A549 (cell line): ENCODE data around the gene THEM5.

Experiments used
- CEBPB ChIP-seq, 2 experiments: fragments of >200 bp in 1 of 2; sonication (Bioruptor Twin) in 1 of 2; formaldehyde crosslinking in 1 of 2; IDR thresholded peaks; 2 replicates each; pipeline ENCODE4 v1.6.1; 2012 to 2016
- CTCF ChIP-seq: fragments of >200 bp; sonication (Bioruptor Twin); formaldehyde crosslinking; IDR thresholded peaks from 3 replicates; pipeline ENCODE4 v1.5.1; 2016
- POLR2A ChIP-seq: IDR thresholded peaks from 2 replicates; pipeline ENCODE4 v1.6.1; 2012; ENCODE audit warnings: mild to moderate bottlenecking, low read length
- POLR2AphosphoS2 ChIP-seq: conservative IDR thresholded peaks from 2 replicates; pipeline ENCODE4 v1.6.1; 2012; ENCODE audit warnings: low read length, improper control_type of control experiment, inconsistent platforms

DNA sequence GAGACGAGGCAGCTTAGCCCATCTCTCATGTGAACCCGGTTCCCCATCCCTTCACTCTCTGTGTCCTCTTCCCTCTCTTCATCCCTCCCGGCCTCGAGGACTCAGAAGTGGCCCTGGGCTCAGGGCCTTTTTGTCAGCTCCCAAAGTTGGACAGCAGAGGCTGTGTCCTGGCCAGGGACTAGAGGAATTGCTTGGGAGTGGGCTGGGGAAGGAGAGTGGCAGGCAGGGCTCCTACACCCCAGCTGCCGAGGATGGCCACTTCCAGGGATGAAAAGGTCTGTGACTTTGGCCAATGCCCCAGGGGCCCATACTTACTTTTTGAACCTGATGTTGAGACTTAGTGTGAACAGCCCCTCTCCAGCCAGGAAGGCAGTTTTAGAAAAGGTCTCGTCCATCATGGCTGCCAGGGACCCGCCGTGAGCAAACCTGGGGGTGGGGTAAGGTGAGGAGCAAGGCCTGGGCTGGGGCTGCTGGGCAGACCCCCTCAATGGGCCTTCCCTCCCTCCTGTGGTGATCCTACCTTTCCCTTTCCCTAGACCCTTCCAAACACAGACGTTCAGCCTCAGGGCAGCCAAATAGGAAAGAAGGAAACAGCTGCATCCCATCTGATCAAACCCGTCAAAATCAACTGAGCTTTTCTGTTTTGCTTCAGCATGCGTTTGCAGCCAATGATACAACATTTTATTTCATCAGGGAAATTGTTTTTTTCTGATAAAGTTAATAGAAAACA is 5.5 kb downstream of the THEM5 start:
- TF ChIP-seq CTCF (no peak), POLR2A (no peak), POLR2AphosphoS2 (no peak), CEBPB (IDR thresholded peaks at IDR 0.05) (no peak)
